ENCODE results near the gene EXOC4.

EXOC4 gene

DNA sequence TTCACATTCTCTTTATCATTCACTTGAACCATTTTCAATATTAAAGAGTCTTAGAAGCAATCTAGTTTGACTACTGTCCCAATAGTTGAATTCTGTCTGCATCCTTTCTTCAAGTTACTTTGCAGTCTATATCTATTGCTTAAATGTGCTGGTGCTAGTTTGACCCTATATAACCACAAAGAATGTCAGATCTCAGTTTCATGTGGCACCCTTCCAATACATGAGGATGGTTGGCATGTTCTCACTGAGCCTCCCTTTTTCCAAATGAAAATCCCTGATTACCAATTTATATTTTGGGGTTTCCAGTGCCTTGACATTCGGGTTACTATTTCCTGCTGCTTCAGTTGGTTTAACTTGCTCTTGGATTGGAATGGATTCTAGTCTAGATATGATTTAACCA lies 292.7 kb downstream of the EXOC4 start:
- DNase-seq, result no peak

DNA sequence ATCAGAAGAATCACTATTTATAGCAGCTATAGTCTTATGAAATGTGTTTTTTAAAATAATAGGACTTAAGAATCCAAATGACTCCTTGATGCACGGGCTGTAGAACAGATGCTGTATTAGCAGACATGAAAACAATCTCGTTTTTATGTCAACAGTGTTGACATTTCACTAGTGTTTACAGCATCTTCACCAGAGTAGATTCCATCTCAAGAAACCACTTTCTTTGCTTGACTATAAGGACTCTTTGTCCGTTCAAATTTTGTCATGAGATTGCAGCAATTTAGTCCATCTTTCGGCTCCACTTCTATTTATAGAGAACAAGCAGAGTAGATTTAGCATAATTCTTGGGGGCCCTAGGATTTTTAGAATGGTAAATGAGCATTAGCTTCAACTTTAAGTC lies 295.1 kb downstream of the EXOC4 start:
- no peak for DNase-seq

DNA sequence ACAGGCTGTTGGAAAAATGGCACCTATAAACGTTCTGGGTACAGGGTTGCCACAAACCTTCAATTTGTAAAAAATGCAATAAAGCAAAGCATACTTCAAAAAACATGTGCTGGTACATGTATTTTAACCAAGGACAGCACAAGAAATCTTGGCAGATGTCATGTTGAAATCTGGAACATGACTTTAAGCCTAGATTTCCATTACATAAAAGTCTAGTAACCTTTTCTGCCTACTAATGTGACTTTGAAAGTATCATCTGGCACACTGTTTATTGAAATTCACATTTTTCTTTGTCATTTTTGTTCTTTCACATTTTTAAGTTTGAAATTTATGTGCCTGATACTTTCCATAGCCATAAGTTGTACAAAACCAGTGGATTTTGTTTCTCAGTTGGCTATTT lies 296.8 kb downstream of the EXOC4 start:
- DNase-seq, result no peak

DNA sequence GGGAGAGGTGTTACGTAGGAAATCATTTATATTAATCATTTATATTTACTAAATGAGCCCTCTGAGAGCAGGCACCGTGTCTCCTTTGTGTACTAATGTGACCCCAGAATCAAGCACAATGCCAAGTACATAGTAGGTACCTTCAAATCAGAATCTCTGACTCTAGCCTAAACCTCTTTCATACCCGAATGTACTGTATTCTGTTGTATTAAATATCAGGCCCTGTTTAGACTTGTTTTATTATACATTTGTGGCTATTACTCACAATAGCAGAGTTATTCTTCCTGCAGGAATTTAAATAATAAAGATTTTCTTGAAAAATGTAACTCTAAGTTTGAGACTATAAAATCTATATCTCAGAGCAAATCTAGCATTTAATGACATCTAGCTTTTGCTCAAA lies 297.3 kb downstream of the EXOC4 start:
- DNase-seq, result no peak

DNA sequence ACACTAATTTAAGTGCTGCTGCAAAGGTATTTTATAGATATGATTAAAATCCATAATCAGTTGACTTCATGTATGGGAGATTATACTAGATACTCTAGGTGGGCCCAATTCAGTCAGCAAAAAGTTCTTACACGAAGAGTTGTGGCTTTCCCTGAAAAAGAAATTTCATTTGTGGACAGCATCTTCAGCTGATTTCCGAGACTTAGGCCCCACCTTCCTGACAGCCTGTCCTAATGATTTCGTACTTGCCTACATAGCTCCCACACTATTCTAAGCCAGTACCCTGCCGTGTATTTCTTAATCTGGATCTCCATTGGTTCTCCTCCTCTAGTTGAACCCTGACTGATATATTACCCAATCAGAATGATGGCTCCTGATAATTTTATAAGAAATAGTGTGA lies 297.9 kb downstream of the EXOC4 start:
- peak; percentile 30 for DNase-seq

DNA sequence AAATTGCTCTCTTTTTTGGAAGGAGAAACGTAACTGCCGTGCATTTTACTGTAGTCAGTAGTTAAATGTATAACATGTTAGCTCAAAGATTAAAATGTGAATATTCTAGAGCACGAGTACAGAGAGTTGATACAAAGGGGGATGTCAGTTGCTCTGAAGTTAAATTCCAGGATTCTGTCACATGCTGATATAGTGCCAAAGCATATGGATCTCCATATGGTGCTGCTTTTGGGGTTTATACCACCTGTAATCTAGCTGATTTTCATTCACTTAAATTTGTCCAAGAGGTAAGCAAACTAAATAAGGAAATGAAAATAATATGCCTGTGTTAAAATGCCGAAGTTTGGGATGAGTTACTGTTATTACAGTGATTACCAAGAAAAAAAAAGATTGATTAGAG lies 298.6 kb downstream of the EXOC4 start:
- DNase-seq, result peak; percentile 65

DNA sequence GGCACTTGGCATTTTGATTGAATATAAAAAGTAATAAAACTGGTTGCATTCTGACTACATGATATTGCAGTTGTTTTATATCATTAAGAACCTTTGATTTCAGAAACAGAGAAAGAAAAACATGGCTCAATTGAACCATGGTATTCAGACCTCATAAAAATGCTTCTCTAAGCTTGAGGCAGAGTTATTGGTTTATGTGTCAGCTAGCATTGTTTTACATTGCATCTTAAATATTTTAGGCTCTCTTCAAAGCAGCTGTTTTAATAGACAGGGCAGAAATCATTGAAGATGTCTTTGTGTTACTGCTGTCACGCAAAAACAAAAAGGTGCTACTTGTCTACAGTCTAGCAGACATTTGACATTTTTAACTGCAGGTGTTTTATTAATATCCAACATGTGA lies 299.2 kb downstream of the EXOC4 start:
- DNase-seq, result no peak

DNA sequence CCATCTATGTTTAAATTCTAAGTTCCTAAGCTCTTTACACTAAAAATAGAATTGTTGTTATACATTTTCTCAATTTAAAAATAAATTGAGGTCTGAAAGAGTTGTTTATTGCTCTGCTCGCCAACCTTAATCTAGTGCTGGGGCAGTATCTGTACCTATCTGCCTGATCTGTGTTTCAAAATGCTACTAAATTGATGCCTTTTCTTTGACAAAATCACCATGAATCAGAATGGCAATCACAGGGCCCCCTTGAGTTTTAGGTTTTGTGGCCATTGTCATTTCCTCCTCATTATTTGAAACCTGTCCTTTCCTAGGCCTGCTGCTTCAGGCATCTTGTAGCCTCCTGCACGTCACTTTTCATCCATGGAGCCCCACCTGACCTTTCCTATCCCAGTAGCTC lies 301.5 kb downstream of the EXOC4 start:
- no peak for DNase-seq

DNA sequence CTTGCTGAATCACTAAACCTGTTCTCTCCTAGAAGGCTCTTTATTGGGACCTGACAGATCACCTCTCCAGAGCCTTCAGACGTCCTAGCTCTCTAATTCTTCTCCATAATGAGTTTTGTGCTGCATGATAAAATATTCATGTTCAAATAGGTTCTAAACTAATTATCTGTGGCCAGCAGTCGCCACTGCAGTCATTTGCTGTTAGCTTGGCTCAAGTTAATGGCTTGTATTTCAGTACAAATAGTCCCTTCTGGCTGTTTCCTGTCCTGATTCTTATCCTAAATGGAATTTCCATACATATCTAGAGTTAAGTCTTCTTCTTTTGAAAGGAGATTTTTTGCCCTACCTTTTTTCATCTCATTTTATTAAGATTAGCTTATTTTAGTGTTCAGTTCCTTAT lies 303.2 kb downstream of the EXOC4 start:
- DNase-seq, result no peak

DNA sequence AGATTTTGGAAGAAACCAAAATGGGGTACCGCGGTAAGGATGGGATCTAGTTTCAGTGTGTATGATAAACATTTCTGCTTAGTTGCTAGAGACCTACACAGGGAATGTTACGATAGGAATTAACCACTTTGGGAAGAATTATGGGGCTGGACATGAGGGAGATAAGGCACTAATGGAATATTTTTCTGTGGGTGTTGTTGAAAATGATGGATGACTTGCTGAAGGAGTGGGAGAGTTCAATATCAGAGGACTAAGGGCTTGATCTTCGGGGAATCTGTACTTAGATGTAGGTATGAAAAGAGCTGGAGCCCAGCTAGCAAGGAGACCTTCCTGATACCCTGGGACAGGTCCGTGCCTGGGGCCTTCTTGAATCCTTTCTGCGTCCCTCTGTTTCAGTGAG lies 303.7 kb downstream of the EXOC4 start:
- no peak for DNase-seq

DNA sequence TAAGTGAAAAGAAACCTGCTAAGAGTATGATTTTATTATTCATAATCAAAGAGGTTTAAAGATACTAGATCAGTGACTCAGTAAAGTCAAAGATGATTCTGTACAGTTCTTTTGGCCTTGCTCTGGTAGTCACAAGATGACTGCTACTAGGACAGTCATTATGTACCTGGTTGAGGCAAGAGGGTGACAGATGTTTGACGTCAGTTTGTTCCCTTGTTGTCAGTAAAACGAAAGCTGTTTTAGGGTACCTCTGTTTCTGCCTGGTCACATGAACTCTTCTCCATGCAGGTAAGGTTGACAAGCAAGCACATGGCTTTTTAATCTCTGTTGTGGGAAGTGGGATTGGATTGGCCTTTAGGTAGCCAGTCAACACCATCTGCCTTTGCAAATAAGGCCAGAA lies 308.0 kb downstream of the EXOC4 start:
- DNase-seq, result peak; percentile 9

DNA sequence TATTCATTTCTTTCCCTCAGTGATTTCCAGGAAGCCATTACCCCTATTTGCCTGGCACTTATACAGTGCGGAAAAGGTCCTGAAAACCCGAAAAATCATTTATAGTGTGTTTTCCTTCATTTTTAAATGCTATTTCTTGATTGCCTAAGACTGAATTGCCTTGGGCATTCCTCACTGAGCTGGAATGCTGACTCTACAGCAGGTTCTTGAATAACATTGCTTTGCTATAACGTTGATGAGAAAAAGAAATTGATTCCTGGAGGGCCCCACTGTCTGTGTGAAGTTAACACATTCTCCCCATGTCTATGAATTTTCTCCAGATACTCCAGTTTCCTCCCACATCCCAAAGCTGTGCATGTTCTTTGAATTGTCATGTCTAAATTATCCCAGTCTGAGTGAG lies 308.5 kb downstream of the EXOC4 start:
- DNase-seq, result no peak

DNA sequence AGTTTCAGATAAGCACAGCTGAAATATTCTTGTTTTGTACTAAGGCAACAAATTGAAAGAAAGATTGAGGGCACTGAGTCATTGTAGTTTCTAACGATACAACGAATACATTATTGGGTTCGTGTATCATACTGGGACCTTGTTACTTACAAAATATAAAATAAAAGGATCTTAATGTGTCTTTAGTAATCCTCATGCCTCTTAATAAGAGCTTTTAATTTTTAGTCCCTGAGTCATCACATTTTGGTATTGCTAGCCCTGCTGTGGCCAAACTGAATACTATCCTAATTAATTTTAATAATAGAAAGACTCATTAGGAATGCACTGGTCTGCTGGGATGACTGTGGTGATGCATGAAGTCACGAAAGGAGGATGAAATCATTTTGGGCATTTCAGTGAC lies 309.7 kb downstream of the EXOC4 start:
- DNase-seq, result no peak

DNA sequence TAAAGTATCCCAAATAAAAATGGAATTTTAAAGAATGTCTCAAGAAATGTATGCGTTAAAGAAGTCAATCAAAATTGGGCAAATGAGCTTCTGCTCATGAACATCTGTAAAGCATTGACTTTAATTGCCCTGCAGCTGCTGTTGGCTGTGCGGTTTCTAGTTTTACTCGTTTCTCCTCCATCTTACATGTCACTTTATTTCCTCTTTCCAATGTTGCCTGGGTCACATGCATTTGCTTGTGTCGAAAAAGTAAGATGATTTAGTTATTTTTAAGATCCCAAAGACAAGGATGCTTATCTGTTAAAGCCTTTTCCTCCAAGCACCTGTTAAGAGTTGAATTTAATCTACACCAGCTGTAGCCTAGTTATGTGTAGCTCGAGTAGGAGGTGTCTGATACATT lies 310.4 kb downstream of the EXOC4 start:
- DNase-seq, result peak; percentile 24

DNA sequence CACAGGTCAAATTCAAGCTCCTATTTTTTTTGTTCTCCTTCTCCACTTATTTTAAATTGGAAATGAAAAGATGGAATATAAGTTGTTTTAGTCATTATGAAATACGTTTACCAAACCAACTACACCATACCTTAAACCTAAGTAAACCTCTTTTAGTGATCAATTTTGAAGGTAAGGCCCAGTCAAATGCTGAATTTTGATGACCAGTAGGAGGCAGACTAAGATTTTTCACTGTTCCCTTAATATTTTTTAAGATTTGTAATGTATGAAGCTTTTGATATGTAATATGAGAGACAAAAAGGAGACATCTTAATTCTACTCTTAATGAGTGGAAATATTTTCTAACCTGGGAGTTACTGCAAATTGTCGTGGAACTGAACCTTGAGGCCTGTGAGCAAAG lies 311.6 kb downstream of the EXOC4 start:
- DNase-seq, result no peak

DNA sequence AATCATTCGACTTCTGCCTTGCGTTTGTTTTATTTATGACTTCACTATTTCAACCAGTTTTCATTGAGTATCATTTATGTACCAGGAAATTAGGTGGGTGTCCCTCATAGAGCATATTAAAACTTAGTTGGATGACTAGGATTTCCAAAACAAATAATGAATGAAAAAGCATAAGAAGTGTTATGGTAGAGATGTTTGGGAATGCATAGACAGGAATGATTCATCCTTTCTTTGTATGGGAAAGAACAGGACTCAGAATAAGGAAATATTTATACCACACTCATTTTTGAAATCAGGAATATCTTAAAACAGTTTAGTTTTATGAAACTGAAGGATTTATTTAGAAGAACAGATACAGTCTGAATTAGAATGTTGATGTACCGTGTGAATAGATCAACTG lies 315.7 kb downstream of the EXOC4 start:
- DNase-seq, result no peak

DNA sequence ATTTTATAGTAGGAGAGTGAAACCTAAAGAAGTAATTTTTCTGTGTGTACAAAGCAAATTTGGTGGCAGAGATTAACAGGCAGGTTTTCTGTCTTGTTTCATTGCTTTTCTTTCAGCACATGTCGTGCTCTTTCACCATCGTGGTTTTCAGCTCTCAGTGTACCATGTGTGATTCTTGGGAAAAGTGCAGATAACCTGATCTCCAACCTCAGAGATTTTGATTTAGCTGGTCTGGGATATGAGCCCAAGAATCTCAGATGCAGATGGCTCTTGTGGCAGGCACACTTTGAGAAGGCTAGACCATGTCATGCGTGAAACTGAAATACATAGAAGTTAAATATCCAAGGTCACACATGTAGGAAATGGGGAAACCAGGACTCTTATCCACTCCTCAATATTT lies 317.4 kb downstream of the EXOC4 start:
- no peak for DNase-seq

DNA sequence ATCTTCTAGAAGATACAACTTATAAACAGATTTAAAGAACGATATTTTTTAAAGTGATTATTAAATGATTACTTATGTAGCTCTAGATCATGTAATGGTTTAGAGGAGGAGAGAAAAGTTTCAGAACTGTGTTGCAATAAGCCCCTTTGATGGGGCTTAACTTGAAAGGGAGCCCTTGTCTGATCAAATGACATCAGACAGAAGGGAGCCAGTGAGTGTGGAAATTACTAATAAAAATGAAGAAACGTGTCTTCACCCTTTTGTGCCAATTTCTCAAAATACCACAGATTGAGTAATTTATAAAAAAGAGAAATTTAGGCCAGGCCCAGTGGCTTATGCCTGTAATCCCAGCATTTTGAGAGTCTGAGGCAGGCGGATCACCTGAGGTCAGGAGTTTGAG lies 318.2 kb downstream of the EXOC4 start:
- DNase-seq, result no peak

DNA sequence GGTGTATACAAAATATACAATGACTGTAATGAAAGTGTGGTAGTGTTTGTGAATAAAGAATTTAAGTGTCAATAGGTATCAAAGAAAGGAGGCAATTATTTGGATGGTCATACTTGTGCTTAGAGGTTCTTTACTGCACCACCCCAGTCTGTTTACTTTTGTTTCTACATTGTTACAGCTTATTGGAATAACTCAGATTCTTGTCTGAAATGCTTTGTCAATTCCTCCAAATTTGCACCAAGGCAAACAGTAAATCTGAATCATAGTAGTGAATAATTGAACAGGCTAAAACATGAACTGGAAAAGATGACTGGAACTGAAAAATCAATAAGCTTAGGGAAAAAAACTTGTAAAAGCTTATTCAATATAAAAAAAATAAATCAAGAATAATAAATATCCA lies 319.2 kb downstream of the EXOC4 start:
- DNase-seq, result no peak

DNA sequence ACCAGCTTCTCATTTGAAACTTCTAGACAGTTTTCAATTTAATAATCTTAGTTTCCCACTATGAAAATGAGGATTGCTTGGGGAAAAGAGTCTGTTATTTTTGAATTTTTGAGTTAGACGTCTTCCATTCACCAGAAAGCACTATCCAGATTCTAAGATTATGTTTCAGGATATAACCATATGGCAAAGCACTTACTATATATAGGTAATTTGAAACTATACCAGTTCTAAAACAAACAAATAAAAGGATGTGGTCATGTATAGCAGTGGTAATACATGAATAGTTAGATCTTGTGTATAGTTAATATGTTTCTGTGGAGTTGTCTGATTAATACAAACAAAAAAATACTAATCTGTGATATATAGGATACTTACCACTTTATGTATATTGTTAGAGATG lies 320.0 kb downstream of the EXOC4 start:
- DNase-seq, result no peak

DNA sequence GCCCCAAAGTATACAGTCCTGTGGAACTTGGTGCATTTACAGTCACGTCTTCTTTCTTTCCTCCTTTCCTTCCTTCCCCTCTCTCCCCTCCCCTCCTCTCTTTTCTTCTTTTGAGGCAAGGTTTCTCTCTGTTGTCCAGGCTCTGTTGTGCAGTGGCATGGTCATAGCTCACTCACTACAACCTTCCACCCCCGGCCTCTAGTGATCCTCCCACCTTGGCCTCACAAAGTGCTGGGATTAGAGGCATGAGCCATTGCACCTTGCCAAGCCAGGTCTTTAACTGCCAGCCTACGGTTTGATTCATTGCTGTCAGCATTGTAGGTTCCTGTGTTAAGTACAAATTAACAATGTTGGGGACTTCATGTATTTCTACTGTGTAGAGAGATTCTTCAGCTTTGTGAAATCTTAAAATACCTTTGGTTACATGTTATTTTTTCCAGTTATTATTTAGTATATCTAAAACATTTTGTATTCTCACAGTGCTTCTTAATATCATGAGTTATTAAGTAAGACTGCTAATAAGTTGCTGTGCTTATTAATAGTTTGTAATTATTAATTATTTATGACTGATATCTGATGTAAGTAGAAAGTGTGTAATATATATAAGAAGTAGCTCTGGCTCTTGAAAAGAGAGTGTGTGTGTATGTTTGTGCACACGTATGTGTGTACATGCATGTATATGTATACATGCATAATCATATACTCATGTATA lies 320.8 kb downstream of the EXOC4 start:
- no peak for DNase-seq

DNA sequence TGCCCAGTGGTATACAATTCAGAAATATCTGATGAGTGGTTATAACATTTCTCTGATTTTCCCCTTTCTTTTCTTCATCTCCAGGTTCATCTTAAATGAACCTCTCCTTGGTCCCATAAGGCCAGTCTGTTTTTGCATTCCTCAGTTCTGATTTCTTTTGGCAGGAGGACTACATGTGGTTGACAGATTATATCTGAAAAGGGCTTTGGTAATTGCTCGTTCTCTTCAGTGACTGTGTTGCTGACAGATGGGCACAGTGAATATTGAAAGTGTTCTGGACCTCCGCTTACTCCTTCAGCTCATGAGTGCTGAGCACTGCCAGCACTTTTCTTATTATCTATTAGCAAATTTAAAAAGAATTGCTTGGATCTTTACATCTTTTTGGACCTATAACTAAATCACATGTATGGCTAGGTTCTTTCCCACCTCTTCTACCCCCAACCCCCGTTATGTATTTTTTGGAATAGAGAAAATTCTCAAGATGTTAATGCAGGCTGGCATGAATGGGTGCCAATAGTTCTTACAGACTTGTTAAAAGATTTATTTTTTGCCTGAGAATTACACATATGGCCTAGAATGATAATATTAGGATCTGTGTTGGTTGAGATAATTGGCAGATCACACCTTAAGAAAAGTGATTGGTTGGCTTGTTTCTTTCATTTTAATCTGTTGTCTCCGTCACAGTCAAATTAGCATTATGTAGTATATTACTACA lies 323.0 kb downstream of the EXOC4 start:
- peak; percentile 55 for DNase-seq

DNA sequence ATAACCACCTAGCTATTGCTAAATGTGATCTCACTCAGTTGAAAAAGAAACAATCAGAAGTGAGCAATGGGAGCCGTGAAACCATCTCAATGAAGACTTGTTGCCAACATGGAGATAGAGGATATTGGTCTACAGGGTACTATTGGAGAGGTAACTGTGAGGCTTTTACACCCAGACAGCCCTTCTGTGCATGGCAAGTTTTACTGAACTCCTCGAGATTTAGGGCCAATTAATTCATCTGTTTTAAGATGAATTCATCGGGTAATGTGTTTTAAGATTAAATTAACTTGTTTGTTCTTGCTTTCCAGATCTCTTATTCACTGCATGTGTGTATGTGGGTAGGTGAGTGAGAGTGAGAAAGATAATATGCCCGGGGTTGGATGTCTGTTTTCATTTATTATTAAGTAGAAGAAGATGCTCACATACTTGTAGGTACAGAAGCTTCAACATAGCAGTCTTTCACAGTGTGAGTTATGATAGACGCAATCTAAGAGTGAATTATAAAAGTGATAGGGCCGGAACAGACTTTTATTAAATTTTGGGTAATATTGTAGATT lies 323.8 kb downstream of the EXOC4 start:
- DNase-seq, result no peak

DNA sequence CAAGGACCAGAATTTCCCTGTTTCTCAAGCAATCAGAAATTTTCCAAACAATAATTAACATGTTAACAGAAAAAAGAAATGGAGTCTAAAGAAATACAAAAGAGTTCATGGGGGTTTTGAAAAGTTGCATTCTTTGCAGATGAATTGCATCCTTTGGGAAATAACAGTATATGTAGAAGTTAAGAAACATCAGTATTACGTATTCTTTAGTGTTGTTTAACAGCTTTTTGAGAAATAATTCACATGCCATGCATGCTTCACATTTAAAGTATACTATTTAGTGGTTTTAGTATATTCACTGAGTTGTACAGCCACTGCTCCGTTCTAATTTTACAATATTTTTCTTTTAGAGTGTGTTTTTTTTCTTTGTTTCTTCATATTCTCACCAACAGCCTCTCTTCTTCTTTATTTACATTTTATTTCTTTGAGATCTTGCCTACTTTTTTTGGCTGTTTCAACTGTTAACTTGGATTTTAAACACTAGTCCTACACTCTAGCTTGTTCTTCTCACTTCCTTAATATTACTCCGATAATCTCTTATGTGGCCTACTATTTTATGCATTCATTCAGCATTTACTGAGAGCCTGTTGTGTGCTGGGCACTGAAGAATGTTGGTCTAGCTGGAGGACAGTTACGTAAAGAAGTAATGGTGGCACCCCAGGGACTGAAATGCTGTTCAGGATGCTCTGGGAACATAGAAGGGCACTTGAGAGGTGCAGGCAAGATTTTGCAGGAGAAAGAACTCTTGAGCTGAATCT lies 330.1 kb downstream of the EXOC4 start:
- DNase-seq, result no peak
